Measurements from ENCODE around the gene MTMR2.
"Not testable (repeated sequence)": the region's sequence is repeated elsewhere in the genome, so short reads cannot be mapped to it uniquely, and the experiment has no call there.

Gene MTMR2

DNA sequence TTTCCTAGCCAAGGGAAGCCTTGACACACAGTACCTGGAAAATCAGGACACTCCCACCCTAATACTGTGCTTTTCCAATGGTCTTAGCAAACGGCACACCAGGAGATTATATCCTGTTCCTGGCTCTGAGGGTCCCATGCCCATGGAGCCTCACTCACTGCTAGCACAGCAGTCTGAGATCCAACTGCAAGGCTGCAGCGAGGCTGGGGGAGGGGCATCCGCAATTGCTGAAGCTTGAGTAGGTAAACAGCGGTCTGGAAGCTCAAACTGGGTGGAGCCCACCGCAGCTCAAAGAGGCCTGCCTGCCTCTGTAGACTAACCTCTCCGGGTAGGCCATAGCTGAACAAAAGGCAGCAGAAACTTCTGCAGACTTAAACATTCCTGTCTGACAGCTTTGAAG lies 117.4 kb downstream of the MTMR2 start:
- POLR2A ChIA-PET; H3K9me3 ChIP-seq (ENCODE audit: control extremely low read depth in 1 of 5, control insufficient read depth in 4 of 5, insufficient read depth in 2 of 5, low read depth in 1 of 5, low read length in 4 of 5); H3K27ac ChIP-seq (ENCODE audit: insufficient read depth in 1 of 2, low read depth in 1 of 2, low read length in 2 of 2, poor library complexity in 1 of 2, severe bottlenecking in 2 of 2); H3K4me1 ChIP-seq (ENCODE audit: control extremely low read depth in 1 of 4, control insufficient read depth in 4 of 4, insufficient read depth in 4 of 4, low read length in 3 of 4); H3K27me3 ChIP-seq (replicated peaks in 2 of 5; ENCODE audit: control insufficient read depth in 4 of 5, insufficient read depth in 5 of 5, low read length in 4 of 5); DNase-seq; H3K4me3 ChIP-seq (ENCODE audit: control insufficient read depth in 1 of 7, extremely low read depth in 1 of 7, insufficient read depth in 4 of 7, low read depth in 2 of 7, low read length in 6 of 7): not testable (repeated sequence)
- H3K36me3 ChIP-seq (ENCODE audit: control insufficient read depth in 4 of 4, insufficient read depth in 4 of 4, low read length in 3 of 4) = peaks cover 8 to 45% (median 29%) of the 10 kb centered on the region in 4 experiments
- WGBS (ENCODE audit: insufficient coverage) = 96% methylated on average over 6 of the region's 6 CpGs
- CTCF ChIA-PET = interaction anchor here (1.0 to 1.3 kb wide), 2 partner anchors 9 to 11 kb away, joined by 3 to 4 read pairs; no protein-coding TSS in a partner anchor

DNA sequence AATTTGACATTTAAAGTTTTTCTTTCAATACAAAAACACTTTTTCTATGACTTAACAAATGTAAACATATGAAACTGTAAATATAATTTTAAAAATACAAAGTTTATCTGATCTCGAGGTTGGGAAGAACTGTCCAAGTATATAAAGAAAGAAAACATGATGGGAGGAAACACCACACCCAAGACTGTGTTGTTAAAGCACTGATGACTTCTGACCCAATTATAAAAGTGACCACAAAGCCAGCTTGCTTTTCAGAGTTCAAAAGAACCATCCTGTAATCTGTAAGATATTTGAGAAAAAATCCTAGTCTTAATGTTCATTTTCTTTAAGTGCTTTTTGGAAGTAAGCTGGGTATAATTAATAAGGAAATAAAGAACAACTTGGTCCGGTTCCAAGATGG lies 118.0 kb downstream of the MTMR2 start:
- peaks cover 8 to 49% (median 29%) of the 10 kb centered on the region in 4 experiments for H3K36me3 ChIP-seq (ENCODE audit: control insufficient read depth in 4 of 4, insufficient read depth in 4 of 4, low read length in 3 of 4)
- no peak overlapping the region for H3K4me3 ChIP-seq (ENCODE audit: control insufficient read depth in 1 of 7, extremely low read depth in 1 of 7, insufficient read depth in 4 of 7, low read depth in 2 of 7, low read length in 6 of 7)
- H3K4me1 ChIP-seq (ENCODE audit: control extremely low read depth in 1 of 4, control insufficient read depth in 4 of 4, insufficient read depth in 4 of 4, low read length in 3 of 4) = no peaks in the 10 kb centered on the region
- DNase-seq = no peak
- ChIA-PET POLR2A (no interaction called here), CTCF (no interaction called here)
- no peaks in the 10 kb centered on the region for H3K27me3 ChIP-seq (replicated peaks in 2 of 5; ENCODE audit: control insufficient read depth in 4 of 5, insufficient read depth in 5 of 5, low read length in 4 of 5)
- peaks cover 0 to 2% (median 0%) of the 10 kb centered on the region in 5 experiments for H3K9me3 ChIP-seq (ENCODE audit: control extremely low read depth in 1 of 5, control insufficient read depth in 4 of 5, insufficient read depth in 2 of 5, low read depth in 1 of 5, low read length in 4 of 5)
- no peak overlapping the region for H3K27ac ChIP-seq (ENCODE audit: insufficient read depth in 1 of 2, low read depth in 1 of 2, low read length in 2 of 2, poor library complexity in 1 of 2, severe bottlenecking in 2 of 2)
- WGBS (ENCODE audit: insufficient coverage) = 100% methylated on average over 1 of the region's 2 CpGs

DNA sequence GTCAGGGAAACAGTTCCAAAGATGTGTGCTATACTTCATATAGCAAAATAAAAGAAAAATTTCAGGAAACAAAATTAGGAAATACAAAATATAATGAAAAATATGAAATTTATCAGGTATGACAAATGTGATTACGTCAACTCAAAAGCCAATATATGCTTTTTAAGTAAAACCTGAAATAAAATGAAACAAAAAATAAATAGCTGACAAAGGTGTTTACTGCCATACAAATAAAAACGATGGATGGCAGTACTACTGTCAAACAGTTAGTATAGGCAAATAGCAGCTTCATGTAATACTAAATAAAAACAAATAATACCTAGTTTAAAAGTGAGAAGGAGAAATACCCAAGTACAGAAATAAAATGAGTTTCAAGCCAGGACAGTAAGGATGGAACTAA lies 119.9 kb downstream of the MTMR2 start:
- no peak overlapping the region for H3K4me3 ChIP-seq (ENCODE audit: control insufficient read depth in 1 of 7, extremely low read depth in 1 of 7, insufficient read depth in 4 of 7, low read depth in 2 of 7, low read length in 6 of 7)
- H3K9me3 ChIP-seq (ENCODE audit: control extremely low read depth in 1 of 5, control insufficient read depth in 4 of 5, insufficient read depth in 2 of 5, low read depth in 1 of 5, low read length in 4 of 5) = peaks cover 0 to 2% (median 0%) of the 10 kb centered on the region in 5 experiments
- H3K27ac ChIP-seq (ENCODE audit: insufficient read depth in 1 of 2, low read depth in 1 of 2, low read length in 2 of 2, poor library complexity in 1 of 2, severe bottlenecking in 2 of 2) = no peak overlapping the region
- H3K36me3 ChIP-seq (ENCODE audit: control insufficient read depth in 4 of 4, insufficient read depth in 4 of 4, low read length in 3 of 4) = peaks cover 12 to 64% (median 40%) of the 10 kb centered on the region in 4 experiments
- CTCF ChIA-PET = no interaction called here
- DNase-seq = no peak
- no peaks in the 10 kb centered on the region for H3K4me1 ChIP-seq (ENCODE audit: control extremely low read depth in 1 of 4, control insufficient read depth in 4 of 4, insufficient read depth in 4 of 4, low read length in 3 of 4)
- no peaks in the 10 kb centered on the region for H3K27me3 ChIP-seq (replicated peaks in 2 of 5; ENCODE audit: control insufficient read depth in 4 of 5, insufficient read depth in 5 of 5, low read length in 4 of 5)
- POLR2A ChIA-PET = no interaction called here
- WGBS (ENCODE audit: insufficient coverage) = no CpG with 5 or more reads among the region's 2 CpGs

DNA sequence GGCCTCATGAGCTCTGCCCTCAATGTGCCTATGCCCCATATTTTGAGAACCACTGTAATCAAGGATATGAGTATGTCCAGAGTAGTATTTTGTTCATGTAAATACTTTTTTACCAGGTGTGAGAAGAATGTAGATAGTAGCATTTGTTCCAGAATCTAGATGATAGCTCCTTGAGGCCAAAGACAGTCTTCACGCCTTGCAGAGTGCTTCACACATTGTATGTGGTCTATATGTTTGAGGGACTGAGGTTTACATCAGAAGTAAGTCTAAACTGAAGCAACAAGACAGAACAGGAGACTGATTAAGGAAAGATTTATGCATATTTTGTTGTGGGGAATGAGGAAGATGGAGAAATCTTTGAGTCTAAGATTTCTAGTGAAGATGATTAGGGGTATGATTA lies 121.1 kb downstream of the MTMR2 start:
- H3K27me3 ChIP-seq (replicated peaks in 2 of 5; ENCODE audit: control insufficient read depth in 4 of 5, insufficient read depth in 5 of 5, low read length in 4 of 5) = no peaks in the 10 kb centered on the region
- H3K27ac ChIP-seq (ENCODE audit: insufficient read depth in 1 of 2, low read depth in 1 of 2, low read length in 2 of 2, poor library complexity in 1 of 2, severe bottlenecking in 2 of 2) = no peak overlapping the region
- ChIA-PET CTCF (interaction anchor here (0.8 kb wide), 1 partner anchor 10 kb away, joined by 3 read pairs; no protein-coding TSS in a partner anchor), POLR2A (no interaction called here)
- 100% methylated on average over 1 of the region's 1 CpG for WGBS (ENCODE audit: insufficient coverage)
- no peak for DNase-seq
- peaks cover 0 to 2% (median 0%) of the 10 kb centered on the region in 5 experiments for H3K9me3 ChIP-seq (ENCODE audit: control extremely low read depth in 1 of 5, control insufficient read depth in 4 of 5, insufficient read depth in 2 of 5, low read depth in 1 of 5, low read length in 4 of 5)
- H3K36me3 ChIP-seq (ENCODE audit: control insufficient read depth in 4 of 4, insufficient read depth in 4 of 4, low read length in 3 of 4) = peaks cover 12 to 65% (median 40%) of the 10 kb centered on the region in 4 experiments
- peaks cover 0 to 4% (median 0%) of the 10 kb centered on the region in 4 experiments for H3K4me1 ChIP-seq (ENCODE audit: control extremely low read depth in 1 of 4, control insufficient read depth in 4 of 4, insufficient read depth in 4 of 4, low read length in 3 of 4)
- no peak overlapping the region for H3K4me3 ChIP-seq (ENCODE audit: control insufficient read depth in 1 of 7, extremely low read depth in 1 of 7, insufficient read depth in 4 of 7, low read depth in 2 of 7, low read length in 6 of 7)

DNA sequence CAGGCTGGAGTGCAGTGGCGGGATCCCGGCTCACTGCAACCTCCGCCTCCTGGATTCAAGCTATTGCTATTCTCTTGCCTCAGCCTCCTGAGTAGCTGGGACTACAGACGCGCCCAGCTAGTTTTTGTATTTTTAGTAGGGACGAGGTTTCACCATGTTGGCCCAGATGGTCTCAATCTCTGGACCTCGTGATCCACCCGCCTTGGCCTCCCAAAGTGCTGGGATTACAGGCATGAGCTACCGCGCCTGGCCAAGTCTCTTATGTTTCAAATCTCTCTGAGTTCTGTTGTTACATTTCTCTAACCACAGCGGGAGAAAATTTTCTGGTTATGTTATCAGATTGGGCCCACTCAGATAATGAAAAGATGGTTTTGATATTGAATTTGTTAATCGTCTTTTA lies 123.5 kb downstream of the MTMR2 start:
- Histone ChIP-seq H3K27ac (ENCODE audit: insufficient read depth in 1 of 2, low read depth in 1 of 2, low read length in 2 of 2, poor library complexity in 1 of 2, severe bottlenecking in 2 of 2) (no peak overlapping the region), H3K36me3 (ENCODE audit: control insufficient read depth in 4 of 4, insufficient read depth in 4 of 4, low read length in 3 of 4) (peaks cover 10 to 52% (median 26%) of the 10 kb centered on the region in 4 experiments), H3K27me3 (replicated peaks in 2 of 5; ENCODE audit: control insufficient read depth in 4 of 5, insufficient read depth in 5 of 5, low read length in 4 of 5) (no peaks in the 10 kb centered on the region), H3K4me1 (ENCODE audit: control extremely low read depth in 1 of 4, control insufficient read depth in 4 of 4, insufficient read depth in 4 of 4, low read length in 3 of 4) (peaks cover 0 to 4% (median 0%) of the 10 kb centered on the region in 4 experiments), H3K4me3 (ENCODE audit: control insufficient read depth in 1 of 7, extremely low read depth in 1 of 7, insufficient read depth in 4 of 7, low read depth in 2 of 7, low read length in 6 of 7) (no peak overlapping the region), H3K9me3 (ENCODE audit: control extremely low read depth in 1 of 5, control insufficient read depth in 4 of 5, insufficient read depth in 2 of 5, low read depth in 1 of 5, low read length in 4 of 5) (no peaks in the 10 kb centered on the region)
- WGBS (ENCODE audit: insufficient coverage) = 100% methylated on average over 2 of the region's 12 CpGs
- no peak for DNase-seq
- CTCF ChIA-PET = interaction anchor here (1.3 kb wide), 1 partner anchor 11 kb away, joined by 4 read pairs; the partner anchor contains the start of genes CEP57 and FAM76B
- POLR2A ChIA-PET = no interaction called here

DNA sequence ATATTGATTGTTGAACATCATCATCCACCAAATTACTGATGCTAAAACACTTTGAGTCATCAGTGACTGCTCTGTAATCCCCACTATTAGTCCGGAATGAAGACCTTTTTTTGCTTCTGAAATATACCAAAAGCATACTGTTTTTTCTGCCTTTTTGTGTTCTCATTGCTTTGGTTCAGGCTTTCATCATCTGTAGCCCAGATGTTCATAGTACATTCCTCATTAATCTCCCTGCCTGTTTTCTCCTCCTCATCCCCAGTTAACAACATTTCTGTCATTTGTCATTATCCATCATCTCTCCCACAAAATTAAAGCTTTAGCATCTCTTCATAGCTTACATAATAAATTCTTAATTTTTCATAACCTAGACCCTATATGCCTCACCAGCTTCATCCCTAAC lies 124.4 kb downstream of the MTMR2 start:
- WGBS (ENCODE audit: insufficient coverage) = 71% methylated on average over 1 of the region's 1 CpG
- Histone ChIP-seq H3K4me3 (ENCODE audit: control insufficient read depth in 1 of 7, extremely low read depth in 1 of 7, insufficient read depth in 4 of 7, low read depth in 2 of 7, low read length in 6 of 7) (no peak overlapping the region), H3K9me3 (ENCODE audit: control extremely low read depth in 1 of 5, control insufficient read depth in 4 of 5, insufficient read depth in 2 of 5, low read depth in 1 of 5, low read length in 4 of 5) (no peaks in the 10 kb centered on the region), H3K27ac (ENCODE audit: insufficient read depth in 1 of 2, low read depth in 1 of 2, low read length in 2 of 2, poor library complexity in 1 of 2, severe bottlenecking in 2 of 2) (no peak overlapping the region), H3K4me1 (ENCODE audit: control extremely low read depth in 1 of 4, control insufficient read depth in 4 of 4, insufficient read depth in 4 of 4, low read length in 3 of 4) (peaks cover 0 to 4% (median 0%) of the 10 kb centered on the region in 4 experiments), H3K27me3 (replicated peaks in 2 of 5; ENCODE audit: control insufficient read depth in 4 of 5, insufficient read depth in 5 of 5, low read length in 4 of 5) (no peaks in the 10 kb centered on the region), H3K36me3 (ENCODE audit: control insufficient read depth in 4 of 4, insufficient read depth in 4 of 4, low read length in 3 of 4) (peaks cover 9 to 50% (median 22%) of the 10 kb centered on the region in 4 experiments)
- ChIA-PET POLR2A (no interaction called here), CTCF (interaction anchor here (0.7 to 1.3 kb wide), 3 partner anchors 8 to 27 kb away, joined by 3 to 4 read pairs (median 3); partner anchors contain the start of genes CEP57 and FAM76B)
- no peak for DNase-seq

DNA sequence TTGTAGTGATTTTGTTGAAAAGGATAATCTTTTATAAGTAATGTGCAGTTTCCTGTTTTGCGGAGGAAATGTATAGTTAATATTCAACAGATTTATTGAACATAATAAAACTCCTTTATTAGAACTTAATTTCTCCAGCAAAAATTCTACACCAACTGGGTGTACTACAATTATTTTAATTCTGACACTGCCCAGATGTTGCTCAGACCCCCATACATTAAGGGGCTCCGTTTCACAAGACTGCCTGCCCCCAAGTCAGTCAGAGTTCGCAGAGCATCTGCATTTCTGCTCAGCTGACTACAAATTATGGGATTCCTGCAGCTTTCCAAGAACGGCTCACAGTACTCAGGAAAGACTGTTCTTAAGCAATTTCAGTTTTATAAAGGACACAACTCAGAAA lies 127.4 kb downstream of the MTMR2 start:
- Histone ChIP-seq H3K27me3 (replicated peaks in 2 of 5; ENCODE audit: control insufficient read depth in 4 of 5, insufficient read depth in 5 of 5, low read length in 4 of 5) (no peaks in the 10 kb centered on the region), H3K9me3 (ENCODE audit: control extremely low read depth in 1 of 5, control insufficient read depth in 4 of 5, insufficient read depth in 2 of 5, low read depth in 1 of 5, low read length in 4 of 5) (no peaks in the 10 kb centered on the region), H3K27ac (ENCODE audit: insufficient read depth in 1 of 2, low read depth in 1 of 2, low read length in 2 of 2, poor library complexity in 1 of 2, severe bottlenecking in 2 of 2) (no peak overlapping the region), H3K4me1 (ENCODE audit: control extremely low read depth in 1 of 4, control insufficient read depth in 4 of 4, insufficient read depth in 4 of 4, low read length in 3 of 4) (peaks cover 7 to 15% (median 10%) of the 10 kb centered on the region in 4 experiments), H3K4me3 (ENCODE audit: control insufficient read depth in 1 of 7, extremely low read depth in 1 of 7, insufficient read depth in 4 of 7, low read depth in 2 of 7, low read length in 6 of 7) (no peak overlapping the region), H3K36me3 (ENCODE audit: control insufficient read depth in 4 of 4, insufficient read depth in 4 of 4, low read length in 3 of 4) (peaks cover 4 to 24% (median 12%) of the 10 kb centered on the region in 4 experiments)
- WGBS (ENCODE audit: insufficient coverage) = 97% methylated on average over 3 of the region's 4 CpGs
- CTCF ChIA-PET = interaction anchor here (1.0 kb wide), 1 partner anchor 40 kb away, joined by 3 read pairs; no protein-coding TSS in a partner anchor
- DNase-seq = no peak
- POLR2A ChIA-PET = no interaction called here
